ENCODE results near the gene YIPF3. TPM values are rescaled to one million over a fixed set of nuclear protein-coding genes. Genes with fewer than 3 reads are reported as not detected.

The YIPF3 gene
- total RNA-seq, 1 donor from 2014 or later = 59.1 TPM

GRCh38 chr6:43497129-43497396, 19.7 kb downstream of the YIPF3 start:
- Mint-ChIP-seq H3K36me3 (ENCODE audit: low read depth) (peaks cover 55% of the 10 kb centered on the region), H3K4me3 (no peak overlapping the region), H3K4me1 (peaks cover 7% of the 10 kb centered on the region), H3K27me3 (no peaks in the 10 kb centered on the region), H3K9me3 (no peaks in the 10 kb centered on the region), H3K27ac (no peak overlapping the region)
- TF ChIP-seq CTCF (IDR thresholded peaks at IDR 0.05) = no peak
- no peak for ATAC-seq (ENCODE audit: low read depth)
- no peak for DNase-seq
- POLR2A ChIA-PET = interaction anchor here (0.8 to 1.1 kb wide), 2 partner anchors 20 to 303 kb away, joined by 3 to 4 read pairs; partner anchors contain the start of genes POLR1C and YIPF3
- intact Hi-C loops (cut with micrococcal nuclease) = no loop called here
- CTCF ChIA-PET = interaction anchor here (1.0 to 1.4 kb wide), 2 partner anchors 10 to 43 kb away, joined by 7 read pairs; no protein-coding TSS in a partner anchor

- intact Hi-C loops (cut with micrococcal nuclease) = no loop called here
Measured at GRCh38 chr6:43496370-43497128, 20.2 kb downstream of the YIPF3 start.

GRCh38 chr6:43495409-43495941, 21.3 kb downstream of the YIPF3 start:
- Mint-ChIP-seq H3K27me3 (no peaks in the 10 kb centered on the region), H3K9me3 (no peaks in the 10 kb centered on the region), H3K36me3 (ENCODE audit: low read depth) (peaks cover 41% of the 10 kb centered on the region), H3K4me3 (no peak overlapping the region), H3K27ac (no peak overlapping the region), H3K4me1 (peaks cover 7% of the 10 kb centered on the region)
- intact Hi-C loops (cut with micrococcal nuclease) = no loop called here
- no peak for TF ChIP-seq CTCF (IDR thresholded peaks at IDR 0.05)
- no peak for ATAC-seq (ENCODE audit: low read depth)
- CTCF ChIA-PET = interaction anchor here (1.9 kb wide), 1 partner anchor 39 kb away, joined by 4 read pairs; no protein-coding TSS in a partner anchor
- no peak for DNase-seq
- POLR2A ChIA-PET = no interaction called here

More at GRCh38 chr6:43496370-43497128, 20.2 kb downstream of the YIPF3 start:
- no peak overlapping the region for H3K4me3 Mint-ChIP-seq
- peaks cover 50% of the 10 kb centered on the region for H3K36me3 Mint-ChIP-seq (ENCODE audit: low read depth)
- H3K27ac Mint-ChIP-seq = no peak overlapping the region
- DNase-seq = no peak
- ATAC-seq (ENCODE audit: low read depth) = peak; percentile 60
- no peaks in the 10 kb centered on the region for H3K27me3 Mint-ChIP-seq
- POLR2A ChIA-PET = interaction anchor here (0.8 to 1.1 kb wide), 2 partner anchors 21 to 303 kb away, joined by 3 to 4 read pairs; partner anchors contain the start of genes POLR1C and YIPF3
- H3K4me1 Mint-ChIP-seq = peaks cover 7% of the 10 kb centered on the region
- TF ChIP-seq CTCF (IDR thresholded peaks at IDR 0.05) = no peak
- H3K9me3 Mint-ChIP-seq = no peaks in the 10 kb centered on the region
- CTCF ChIA-PET = interaction anchor here (1.0 to 1.4 kb wide), 2 partner anchors 10 to 43 kb away, joined by 7 read pairs; no protein-coding TSS in a partner anchor

- no peaks in the 10 kb centered on the region for H3K9me3 Mint-ChIP-seq
- no peak overlapping the region for H3K27ac Mint-ChIP-seq
- TF ChIP-seq CTCF (IDR thresholded peaks at IDR 0.05) = no peak
- H3K27me3 Mint-ChIP-seq = no peaks in the 10 kb centered on the region
- peaks cover 7% of the 10 kb centered on the region for H3K4me1 Mint-ChIP-seq
- peaks cover 41% of the 10 kb centered on the region for H3K36me3 Mint-ChIP-seq (ENCODE audit: low read depth)
- intact Hi-C loops (cut with micrococcal nuclease) = no loop called here
- ChIA-PET POLR2A (interaction anchor here (0.7 kb wide), 1 partner anchor 17 kb away, joined by 3 read pairs; the partner anchor contains the start of gene TJAP1), CTCF (interaction anchor here (1.9 kb wide), 1 partner anchor 38 kb away, joined by 4 read pairs; no protein-coding TSS in a partner anchor)
- ATAC-seq (ENCODE audit: low read depth) (no peak), DNase-seq (no peak)
- no peak overlapping the region for H3K4me3 Mint-ChIP-seq
Measured at GRCh38 chr6:43494766-43495165, 22.0 kb downstream of the YIPF3 start.

- Mint-ChIP-seq H3K4me3 (no peak overlapping the region), H3K36me3 (ENCODE audit: low read depth) (peaks cover 37% of the 10 kb centered on the region), H3K27ac (no peak overlapping the region), H3K4me1 (peaks cover 7% of the 10 kb centered on the region), H3K27me3 (no peaks in the 10 kb centered on the region), H3K9me3 (no peaks in the 10 kb centered on the region)
- POLR2A ChIA-PET = interaction anchor here (0.7 kb wide), 1 partner anchor 17 kb away, joined by 3 read pairs; the partner anchor contains the start of gene TJAP1
- TF ChIP-seq CTCF (IDR thresholded peaks at IDR 0.05) = no peak
- no peak for ATAC-seq (ENCODE audit: low read depth)
- DNase-seq = no peak
- CTCF ChIA-PET = interaction anchor here (1.0 to 1.9 kb wide), 3 partner anchors 12 to 38 kb away, joined by 3 to 5 read pairs (median 4); no protein-coding TSS in a partner anchor
- intact Hi-C loops (cut with micrococcal nuclease) = no loop called here
Measured at GRCh38 chr6:43494321-43494720, 22.4 kb downstream of the YIPF3 start.
